Measurements from ENCODE around the gene NFATC2IP.

NFATC2IP gene

GRCh38 chr16:28950648-28951409 is at the start of gene NFATC2IP:
TSS of gene NFATC2IP (plus strand) at chr16:28950937. CDS start at chr16:28951012, 75 bp downstream.
- FAIRE-seq, result peak; percentile 99

GRCh38 chr16:28901862-28902261 is 48.9 kb upstream of the NFATC2IP start:
- FAIRE-seq, result no peak

- FAIRE-seq, result no peak
Observed at GRCh38 chr16:28902909-28903308, 47.8 kb upstream of the NFATC2IP start.

- FAIRE-seq, result no peak
Observed at GRCh38 chr16:28903344-28904042, 47.2 kb upstream of the NFATC2IP start.

- no peak for FAIRE-seq
Observed at GRCh38 chr16:28904363-28904762, 46.4 kb upstream of the NFATC2IP start.

- FAIRE-seq, result no peak
Observed at GRCh38 chr16:28904828-28905227, 45.9 kb upstream of the NFATC2IP start.

- FAIRE-seq, result no peak
Observed at GRCh38 chr16:28905229-28905754, 45.4 kb upstream of the NFATC2IP start.

GRCh38 chr16:28905800-28906372 is 44.9 kb upstream of the NFATC2IP start:
- FAIRE-seq, result no peak

- no peak for FAIRE-seq
Observed at GRCh38 chr16:28910086-28911031, 40.4 kb upstream of the NFATC2IP start.

- no peak for FAIRE-seq
Observed at GRCh38 chr16:28912558-28912957, 38.2 kb upstream of the NFATC2IP start.

- no peak for FAIRE-seq
Observed at GRCh38 chr16:28913946-28914724, 36.6 kb upstream of the NFATC2IP start.

GRCh38 chr16:28915181-28915580 is 35.6 kb upstream of the NFATC2IP start:
- FAIRE-seq, result no peak

- no peak for FAIRE-seq
Observed at GRCh38 chr16:28917095-28917494, 33.6 kb upstream of the NFATC2IP start.

- FAIRE-seq, result no peak
Observed at GRCh38 chr16:28918698-28919097, 32.0 kb upstream of the NFATC2IP start.

GRCh38 chr16:28923231-28923587 is 27.5 kb upstream of the NFATC2IP start:
- FAIRE-seq, result no peak

- no peak for FAIRE-seq
Observed at GRCh38 chr16:28923652-28924398, 26.9 kb upstream of the NFATC2IP start.

- FAIRE-seq, result no peak
Observed at GRCh38 chr16:28924399-28924761, 26.4 kb upstream of the NFATC2IP start.

GRCh38 chr16:28924762-28925385 is 25.9 kb upstream of the NFATC2IP start, which contains the start of gene RABEP2:
TSS of gene RABEP2 (minus strand) at chr16:28925238. CDS start at chr16:28925163, 75 bp downstream.
- no peak for FAIRE-seq

- FAIRE-seq, result no peak
Observed at GRCh38 chr16:28925386-28926228, 25.1 kb upstream of the NFATC2IP start.

Measured in endometrium (tissue), 2 donors.